NCI-H2196 (cell line): ENCODE measurements around the gene TTC34.

Source experiments
- DNase-seq: peaks from one replicate; lab custom pipeline; 2025; ENCODE audit not compliant: unreplicated experiment; lab: John Stamatoyannopoulos, UW

The TTC34 gene

DNA sequence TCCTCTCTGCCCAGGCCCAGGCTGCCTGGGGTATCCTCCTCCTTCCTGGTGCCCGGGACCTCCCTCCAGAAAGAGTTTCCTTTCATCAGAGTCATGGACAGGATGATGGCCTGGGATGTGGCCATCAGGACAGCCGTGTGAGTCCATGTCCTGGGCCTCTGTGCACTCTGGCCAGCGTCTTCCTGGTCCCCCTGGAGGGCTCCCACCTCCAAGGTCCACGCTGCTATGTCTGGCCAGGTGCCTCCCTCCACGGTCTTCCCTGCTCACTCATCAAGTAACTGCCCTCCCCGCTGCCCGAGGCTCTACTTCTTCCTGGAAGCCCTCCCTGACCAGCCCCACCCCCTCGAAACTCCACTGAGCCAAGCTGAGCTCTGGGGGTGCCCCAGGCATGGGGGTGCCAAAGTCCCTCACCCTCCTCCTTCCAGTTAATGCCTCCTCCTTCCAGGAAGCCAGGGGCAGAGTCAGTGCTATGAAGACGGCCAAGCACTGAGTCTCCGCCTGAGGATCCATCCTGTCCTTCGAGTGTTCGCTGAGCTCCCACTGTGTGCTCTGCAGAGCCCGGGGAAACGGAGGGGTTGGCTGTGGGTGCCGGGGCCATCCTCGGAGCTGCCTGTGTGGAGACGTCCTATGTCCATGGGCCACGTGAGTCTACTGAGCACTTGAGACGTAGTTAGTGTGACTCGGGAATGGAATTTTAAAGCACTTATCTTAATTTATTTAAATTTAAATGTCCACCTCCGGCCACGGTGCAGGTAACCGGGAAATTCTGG is 28.5 kb upstream of the TTC34 start:
- no peak for DNase-seq

DNA sequence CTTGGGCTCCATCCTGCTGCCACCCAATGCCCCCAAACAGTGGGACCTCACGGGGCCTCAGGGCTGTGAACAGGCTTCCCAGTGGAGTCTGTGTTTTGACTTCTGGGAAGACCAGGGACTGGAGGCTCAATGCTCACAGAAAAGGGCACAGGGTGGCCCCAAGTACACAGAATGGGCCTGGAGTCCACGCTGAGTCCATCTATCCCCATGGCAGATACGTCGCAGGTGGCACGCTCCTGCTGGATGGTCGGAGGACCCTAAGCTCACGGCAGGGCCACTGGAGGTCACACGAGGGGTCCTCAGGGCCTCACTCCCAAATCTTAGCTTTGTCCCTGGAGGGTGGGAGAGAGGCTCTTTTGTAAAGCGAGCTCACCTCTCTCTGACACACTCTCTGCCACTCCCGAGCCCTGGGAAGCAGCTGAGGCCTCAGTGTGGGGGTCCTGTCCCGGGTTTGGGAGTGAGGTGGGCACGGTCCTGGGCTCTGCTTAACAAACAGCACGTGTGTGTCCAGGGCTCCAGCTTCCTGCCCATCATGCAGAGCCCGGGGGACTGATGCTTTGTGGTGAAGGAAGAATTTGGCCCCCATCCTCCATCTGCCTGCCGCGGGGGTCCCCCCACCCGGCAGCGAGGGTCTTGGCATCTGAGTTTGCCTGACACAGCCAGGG is 27.2 kb upstream of the TTC34 start:
- DNase-seq, result no peak

DNA sequence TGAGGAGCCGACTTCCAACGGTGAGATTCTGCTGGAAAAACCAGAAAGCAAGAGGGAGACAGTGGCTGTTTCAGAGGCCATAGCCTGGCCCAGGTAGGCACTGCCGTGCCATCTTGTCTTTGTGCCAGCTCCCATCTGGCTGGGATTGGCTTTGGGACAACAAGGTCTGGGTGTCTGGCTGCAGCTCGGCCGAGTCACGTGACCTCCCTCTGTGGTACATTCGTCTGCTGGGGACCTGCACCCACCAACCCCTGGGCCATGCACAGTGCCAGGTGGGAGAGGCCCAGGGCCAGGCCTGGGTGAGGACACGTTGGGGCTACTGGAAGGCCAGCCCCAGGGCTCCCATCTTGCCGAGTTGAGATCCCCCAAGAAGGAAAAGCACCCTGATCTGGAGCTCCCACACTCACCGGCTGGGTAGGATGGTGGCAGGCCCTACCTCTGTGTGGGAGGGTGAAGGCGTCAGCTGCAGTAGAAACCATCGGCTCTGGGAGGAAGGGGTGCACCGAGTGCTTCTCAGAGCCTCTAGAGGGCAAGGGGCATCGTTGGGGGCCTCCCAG is 25.3 kb upstream of the TTC34 start:
- no peak for DNase-seq

DNA sequence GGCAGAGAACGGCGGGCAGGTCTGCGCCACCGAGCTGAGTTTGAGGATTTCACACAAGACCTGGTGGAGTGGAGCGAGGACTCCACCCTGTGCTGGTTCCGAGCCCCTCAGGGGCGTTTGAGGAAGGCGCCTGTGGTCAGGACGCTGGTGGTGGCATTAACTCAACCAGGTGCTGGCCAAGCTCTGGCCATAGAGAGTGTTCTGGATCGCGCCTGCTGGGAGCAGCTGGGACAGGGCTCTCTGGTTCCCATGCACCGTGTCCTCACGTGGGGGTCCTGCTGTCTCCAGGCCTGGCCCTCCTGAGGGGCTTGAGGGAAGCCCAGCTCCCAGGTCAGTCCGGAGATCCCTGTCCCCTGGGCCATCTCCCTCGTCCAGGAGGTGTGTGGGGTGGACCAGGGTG is 24.8 kb upstream of the TTC34 start:
- no peak for DNase-seq

DNA sequence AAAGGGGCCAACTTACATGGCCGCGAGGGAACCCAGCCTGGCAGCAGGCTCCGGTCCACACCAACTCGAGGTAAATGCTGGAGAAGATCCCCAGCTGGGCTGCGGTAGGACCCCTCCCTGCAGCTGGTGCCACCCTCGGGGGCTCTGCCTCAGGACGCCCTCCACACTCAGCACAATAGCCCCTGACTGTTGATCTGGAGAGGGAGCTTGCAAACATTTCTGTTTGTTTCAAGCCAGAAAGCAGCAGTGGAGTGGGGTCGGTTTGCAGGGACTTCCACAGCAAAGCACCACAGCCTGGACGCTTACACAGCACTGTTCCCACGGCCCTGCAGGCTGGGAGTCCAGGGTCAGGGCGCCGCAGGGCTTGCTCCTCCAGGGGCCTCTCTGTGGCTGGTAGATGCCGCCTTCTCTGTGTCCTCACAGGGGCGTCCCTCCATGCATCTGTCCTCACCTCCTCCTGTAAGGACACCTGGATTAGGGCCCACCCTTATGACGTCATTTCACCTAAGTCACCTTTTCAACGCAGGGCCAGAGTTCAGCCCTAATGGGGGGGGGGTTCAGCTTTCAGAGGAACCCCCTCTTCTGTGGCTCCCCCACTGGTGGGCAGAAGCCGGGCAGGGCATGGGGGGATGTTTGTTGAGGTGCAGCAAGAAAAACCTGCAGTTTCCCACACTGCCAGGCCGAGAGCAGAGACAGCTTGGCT is 24.1 kb upstream of the TTC34 start:
- no peak for DNase-seq

DNA sequence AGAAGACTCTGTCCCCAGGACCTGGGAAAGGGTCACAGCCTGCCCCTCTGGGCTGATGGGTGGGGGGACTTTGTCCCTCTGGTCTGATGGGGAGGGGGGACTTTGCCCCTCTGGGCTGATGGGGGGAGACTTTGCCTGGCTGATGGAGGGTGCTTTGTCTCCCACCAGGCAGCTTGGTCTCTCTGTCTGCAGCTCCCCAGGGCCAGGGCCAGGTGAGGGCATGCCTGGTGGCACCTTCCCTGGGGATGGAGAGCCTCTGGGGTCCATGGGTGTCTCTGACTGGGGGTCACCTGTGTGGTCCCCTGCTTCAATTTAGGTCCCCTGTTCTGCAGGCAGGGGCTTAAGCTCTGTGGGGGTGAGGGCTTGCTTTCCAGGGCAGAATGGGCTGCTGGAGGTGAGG is 23.5 kb upstream of the TTC34 start:
- DNase-seq, result no peak

DNA sequence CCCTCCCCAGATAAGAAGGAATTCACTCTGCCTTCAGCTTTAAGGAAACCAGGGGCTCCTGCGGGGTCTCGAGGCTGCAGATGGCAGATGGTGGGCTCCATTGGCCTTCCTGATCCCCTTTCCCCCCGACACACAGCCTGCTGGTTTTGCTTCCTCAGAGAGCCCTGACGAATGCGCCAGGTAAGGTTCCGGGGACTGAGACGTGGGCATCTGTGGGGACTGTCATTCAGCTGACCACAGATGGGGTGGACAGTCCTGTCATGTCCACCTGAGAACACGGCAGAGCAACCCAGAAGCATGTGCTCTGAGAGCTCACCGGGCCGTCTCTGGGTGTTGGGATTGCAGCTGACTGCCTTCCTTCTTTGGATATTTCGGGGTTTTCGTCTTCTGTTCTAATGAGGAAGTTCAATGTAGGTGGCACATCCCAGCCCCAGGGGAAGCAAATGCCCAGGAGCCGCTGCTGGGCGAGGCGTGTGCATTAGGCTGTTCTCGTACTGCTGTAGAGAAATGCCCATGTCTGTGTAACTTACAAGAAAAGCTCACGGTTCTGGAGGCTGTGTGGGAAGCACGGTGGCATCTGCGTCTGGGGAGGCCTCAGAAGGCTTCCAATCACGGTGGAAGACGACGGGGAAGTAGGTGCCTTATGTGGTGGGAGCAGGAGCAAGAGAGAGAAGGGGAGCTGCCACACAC is 22.6 kb upstream of the TTC34 start:
- DNase-seq, result no peak

DNA sequence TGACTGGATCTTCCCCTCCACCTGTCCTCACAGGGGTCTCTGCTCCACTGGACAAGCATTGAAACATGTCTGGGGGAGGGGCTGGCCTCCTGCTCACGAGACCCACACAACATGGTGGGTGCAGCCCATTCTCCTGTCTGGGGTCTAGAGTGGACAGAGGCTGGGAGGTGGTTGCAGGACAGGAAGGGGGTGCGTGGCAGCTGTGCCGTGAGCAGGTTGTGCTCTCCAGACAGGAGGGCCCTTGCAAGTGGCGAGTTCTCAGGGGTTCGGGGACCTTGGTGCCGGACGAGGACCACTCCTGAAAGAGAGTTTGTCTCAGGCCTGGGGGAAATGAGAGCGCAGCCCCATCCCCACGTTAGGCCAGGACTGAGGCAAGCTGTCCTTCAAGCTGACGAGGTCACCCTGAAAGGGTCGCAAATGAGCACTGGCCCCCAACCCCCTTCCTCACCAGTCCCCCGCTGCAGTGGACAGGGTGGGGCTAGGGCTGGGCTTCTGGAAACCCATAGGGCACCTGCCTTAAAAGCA is 21.2 kb upstream of the TTC34 start:
- DNase-seq, result no peak

DNA sequence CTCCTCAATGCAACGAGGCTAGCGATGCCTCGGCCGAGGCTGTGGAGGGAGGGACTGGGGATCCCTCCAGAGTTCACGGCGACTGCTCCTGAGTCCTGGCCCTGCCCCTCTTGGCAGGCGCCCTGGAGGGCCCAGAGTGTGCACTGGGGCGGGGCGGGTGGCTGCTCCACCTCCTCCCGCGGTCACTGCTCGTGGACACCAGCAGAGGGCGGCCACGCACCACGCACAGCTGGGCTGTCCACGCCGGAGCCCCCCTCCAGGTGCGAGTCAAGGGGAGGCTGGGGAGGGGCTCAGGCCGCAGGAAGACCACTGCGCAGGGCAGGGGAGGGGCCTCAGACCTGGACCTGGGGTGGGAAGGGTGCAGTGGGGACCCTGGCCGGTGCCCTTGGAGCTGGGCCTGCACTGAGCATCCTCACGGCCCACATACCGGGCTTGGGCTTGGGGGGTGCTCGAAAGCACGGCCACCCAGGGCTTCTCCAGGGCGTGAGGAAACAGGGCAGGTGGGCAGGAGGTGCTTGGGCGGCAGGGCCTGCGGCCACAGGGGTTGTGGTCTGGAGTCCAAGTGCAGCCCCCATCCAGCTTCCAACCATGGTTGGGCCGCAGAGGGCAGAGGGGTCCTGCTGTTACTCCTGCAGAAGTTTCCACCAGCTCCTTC is 20.6 kb upstream of the TTC34 start:
- peak; percentile 73 for DNase-seq

DNA sequence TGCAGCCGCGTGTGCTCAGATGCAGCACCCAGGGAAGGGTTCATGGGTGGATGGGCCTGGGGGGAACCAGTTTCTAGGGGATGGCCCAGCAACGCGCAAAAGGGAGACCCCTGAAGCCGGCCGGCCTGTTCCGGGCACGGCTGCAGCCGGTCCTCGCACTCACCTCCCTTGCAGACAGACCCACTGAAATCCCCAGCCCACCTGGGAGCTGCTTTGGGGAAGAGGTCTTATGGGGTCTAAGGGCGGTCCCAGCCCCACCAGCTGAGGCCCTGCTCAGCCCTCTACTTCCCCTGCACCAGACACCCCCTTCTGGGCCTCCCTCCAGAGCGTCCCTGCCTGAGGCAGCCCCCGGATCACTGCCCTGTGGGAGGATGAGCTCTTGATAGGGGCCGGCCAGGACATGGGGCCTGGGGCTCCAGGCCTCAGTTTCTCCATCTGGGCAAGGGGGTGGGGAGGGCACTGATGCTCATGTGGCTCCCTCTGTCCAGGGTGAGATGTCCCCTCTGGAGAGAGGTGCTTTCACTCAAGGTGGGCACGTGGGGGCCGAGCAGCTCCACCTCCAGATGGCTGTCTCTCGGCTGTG is 20.0 kb upstream of the TTC34 start:
- no peak for DNase-seq

DNA sequence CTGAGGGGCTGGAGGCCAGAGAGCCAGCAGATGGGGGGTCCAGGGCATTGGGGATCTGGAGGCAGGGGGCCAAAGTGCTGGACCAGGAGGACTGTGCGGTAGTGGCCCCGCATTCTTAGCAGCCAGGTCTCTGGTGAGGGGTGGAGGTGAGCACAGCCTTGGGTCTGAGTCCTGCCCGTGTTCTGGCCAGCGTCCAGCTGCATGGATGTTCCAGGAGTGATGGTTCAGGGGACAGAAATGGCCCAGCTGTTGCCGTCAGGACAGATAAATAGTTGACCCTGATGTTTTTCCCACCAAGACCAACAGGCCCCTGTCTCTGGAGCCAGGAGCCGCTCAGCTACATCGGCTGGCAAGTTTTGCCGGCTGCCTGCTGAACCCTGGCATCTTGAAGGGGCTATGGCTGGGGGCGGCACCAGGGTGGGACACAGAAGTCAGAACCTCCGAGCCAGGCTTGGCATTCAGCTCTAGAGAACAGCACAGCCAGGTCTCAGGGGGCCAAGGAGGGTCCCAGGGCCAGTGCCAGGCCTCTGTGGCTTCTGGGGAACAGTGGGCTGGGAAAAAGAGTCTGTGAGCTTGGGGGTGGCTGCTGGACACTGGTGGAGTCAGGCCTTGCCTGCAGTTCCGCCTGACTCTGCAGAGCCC is 19.4 kb upstream of the TTC34 start:
- DNase-seq, result no peak

DNA sequence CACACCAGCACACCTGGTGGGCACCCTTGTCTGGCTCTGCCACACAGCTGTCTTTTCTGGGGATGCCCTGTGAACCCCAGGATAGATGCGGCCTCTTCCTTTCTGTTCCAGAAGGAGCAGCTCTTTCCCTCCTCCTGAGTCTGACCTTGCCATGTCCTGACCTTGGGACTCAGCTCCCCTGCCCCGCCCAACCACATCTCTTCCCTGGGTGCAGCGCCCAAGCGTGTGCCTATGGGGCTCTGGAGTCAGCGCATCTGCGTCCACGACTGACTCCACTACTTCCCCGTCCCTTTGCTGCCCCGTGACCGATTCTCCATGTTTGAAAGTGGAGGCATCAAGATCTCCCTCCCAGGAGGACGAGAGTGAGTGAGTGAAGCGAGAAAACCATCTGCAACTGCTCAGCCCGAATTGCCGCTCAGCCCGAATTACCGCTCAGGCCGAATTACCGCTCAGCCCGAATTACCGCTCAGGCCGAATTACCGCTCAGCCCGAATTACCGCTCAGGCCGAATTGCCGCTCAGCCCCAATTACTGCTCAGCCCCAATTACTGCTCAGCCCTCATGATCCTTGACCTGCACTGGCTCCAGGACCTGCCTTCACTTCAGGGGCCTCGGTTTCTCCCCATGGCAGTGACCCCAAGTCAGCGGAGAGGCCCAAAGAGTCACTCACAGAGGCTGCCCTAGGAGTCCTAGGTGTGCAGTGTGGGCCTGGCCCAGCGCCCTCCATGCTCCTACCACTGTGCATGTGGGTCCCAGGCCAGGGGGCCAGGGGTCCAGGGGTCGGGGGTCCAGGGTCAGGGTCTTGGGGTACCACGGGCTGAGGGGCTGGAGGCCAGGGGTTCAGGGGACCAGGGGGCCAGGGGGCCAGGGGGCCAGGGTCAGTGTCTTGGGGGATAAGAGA is 18.6 kb upstream of the TTC34 start:
- DNase-seq, result no peak

DNA sequence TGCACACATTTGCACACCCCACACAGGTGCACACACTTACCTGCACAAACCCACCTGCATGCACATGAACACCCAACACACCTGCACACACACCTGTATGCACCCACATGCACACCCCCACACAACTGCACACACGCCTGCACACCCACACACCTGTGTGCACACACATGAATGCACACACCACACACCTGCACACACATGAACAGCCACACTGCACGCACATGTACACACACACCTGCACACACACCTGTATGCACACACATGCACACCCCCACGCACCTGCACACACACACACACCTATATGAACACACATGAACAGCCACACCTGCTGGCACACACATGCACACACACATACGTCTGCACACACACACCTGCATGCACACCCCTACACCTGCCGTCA is 17.9 kb upstream of the TTC34 start:
- no peak for DNase-seq

DNA sequence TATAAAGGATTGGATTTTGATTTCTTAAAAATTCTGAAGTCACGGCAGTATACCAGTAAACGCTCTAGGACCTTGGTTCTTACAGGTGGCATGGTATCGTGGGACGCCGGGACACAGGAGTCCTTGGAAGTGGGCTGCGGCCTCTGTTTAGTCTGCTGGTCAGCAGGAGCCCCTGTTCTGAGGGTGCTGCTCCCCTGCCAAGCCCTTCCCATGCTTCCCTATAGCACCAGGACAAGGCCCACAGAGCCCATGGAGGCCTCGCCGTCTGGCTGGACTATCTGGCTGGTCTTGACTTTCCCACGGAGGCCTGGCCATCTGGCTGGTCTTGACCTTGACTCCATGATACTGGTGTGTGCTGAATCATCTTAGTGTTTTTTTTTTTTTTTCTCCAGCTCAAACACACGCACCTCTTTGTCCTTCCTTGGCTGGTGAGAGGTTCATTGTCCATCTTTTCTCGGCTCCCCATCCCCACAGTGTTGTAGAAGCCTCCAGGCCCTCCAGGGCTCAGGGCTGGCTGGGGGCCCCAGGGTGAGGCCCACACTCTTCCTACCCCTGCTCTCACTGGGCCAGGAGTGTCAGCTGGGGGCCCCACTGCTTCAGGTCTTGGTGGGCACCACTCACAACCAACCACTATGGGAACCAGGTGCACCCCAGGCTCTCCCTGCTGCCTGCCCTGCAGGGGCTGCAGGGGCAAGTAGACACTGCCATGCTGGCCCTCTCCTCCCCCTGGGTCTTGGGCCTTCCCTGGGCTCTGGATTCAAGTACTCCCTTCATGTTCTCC is 16.5 kb upstream of the TTC34 start:
- DNase-seq, result no peak

DNA sequence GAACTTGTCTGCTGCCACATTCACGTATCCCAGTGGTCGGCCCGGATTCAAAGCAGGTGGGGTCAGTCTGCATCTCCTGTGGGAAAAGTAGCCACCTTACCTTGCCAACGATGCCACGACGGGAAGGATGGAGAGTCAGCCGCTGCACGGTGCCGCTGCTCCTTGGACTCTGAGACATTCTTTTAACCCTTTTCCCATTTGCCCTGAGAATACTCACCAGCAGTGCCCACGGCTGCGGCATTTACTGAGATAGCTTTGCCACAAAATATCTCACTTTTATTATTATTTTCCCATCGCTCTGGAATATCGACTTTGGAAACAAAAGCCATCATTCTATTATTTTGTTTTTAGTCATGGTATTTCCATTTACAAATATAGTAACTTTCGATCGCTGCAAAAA is 15.3 kb upstream of the TTC34 start:
- DNase-seq, result no peak

DNA sequence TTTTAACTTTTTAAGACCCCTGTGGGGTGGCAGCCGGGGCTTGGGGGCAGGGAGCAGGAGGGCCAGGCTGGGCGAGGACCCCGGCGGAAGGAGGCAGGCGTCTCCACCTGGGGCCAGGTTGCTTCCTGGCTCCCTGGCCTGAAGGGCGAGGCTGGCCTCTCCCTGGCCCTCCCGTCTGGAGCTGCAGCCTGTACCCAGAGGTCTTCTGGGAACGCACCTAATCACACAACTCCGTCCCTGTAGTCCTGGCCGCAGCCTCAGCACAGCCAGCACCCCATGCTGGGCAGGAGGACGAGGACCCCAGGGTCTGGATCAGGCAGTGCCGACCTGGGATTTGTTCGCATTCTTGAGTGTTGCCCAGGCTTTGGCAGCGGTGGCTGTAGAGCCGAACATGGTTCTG is 14.1 kb upstream of the TTC34 start:
- no peak for DNase-seq

DNA sequence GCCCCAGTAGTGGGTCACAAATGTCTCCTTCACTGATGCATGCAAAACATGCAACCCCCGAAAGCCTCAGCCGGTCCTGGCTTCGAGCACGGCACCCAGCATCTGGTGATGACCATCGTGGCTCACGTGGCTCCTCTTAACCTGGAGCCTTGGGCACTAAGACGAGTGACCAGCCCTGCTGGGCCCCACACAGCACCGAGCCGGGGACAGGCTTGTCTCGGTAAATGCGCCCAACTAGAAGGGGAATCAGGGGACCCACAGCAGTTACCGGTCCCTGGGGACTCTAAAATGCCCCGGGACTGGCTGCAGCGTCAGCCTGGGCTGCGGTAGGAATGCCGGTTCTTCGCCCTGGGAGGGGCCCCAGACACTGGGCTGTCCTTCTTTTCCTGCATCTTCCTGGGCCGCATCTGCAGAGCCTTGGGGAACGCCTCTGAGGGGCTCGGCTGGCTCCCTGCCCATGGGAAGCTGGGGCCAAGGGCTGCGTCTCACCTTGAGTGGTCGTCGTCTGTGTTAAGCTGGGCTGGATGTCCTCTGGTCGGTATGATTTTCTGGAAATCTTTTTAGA is 13.1 kb upstream of the TTC34 start:
- no peak for DNase-seq
